Measurements from ENCODE around the gene SEPHS2.
"Not testable (repeated sequence)": the region's sequence is repeated elsewhere in the genome, so short reads cannot be mapped to it uniquely, and the experiment has no call there.

The SEPHS2 gene

DNA sequence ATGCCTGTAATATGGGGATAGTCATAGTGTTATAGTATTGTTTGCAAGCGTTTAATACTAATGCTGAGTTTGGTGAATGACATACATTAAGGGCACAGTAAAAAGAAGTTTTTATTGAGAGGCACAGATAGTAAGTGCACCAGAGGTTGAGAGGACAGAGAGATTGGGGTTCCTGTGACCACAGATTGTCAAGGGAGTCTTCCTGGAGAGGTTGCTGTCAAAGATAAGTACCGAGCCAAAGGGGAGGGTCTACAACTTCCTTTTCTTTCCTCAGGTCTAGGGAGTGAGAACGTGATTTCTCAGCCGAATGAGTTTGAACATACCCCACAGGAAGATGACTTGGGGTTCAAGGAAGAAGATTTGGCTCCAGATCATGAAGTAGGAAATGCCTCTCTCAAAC lies 48.6 kb downstream of the SEPHS2 start:
- DNase-seq: no peak

GRCh38 chr16:30396627-30397026 lies 49.0 kb downstream of the SEPHS2 start:
- not testable (repeated sequence) for DNase-seq

DNA sequence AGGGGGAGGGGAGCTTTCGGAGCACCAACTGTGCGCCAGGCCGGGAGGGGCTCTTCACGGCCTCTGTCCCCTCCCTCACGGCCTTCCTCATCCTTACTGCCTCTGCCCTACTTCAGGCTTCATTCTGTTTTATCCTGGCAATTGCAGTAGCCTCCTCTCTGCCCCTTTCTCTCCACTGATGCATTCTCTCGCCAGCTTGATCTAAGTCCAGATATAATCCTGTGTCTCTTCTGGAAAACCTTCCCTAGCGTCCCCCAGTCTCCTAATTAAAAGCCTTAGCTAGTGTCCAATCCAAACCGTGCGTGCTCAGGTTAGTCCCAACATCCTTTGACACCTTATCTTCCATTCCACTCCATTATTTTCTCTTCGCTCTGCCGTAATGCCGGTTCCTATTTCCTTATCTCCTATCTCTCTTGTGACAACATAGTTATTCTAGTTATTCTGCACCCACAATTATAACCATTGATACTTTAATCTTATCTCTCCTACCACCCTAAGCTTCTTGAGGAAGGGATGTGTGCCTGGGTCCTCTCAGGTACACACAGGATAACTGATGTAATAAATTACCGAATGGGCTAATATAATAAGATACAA lies 49.6 kb downstream of the SEPHS2 start:
- DNase-seq: no peak

- peak; percentile 54 for DNase-seq
Observed at GRCh38 chr16:30395155-30395991, 50.3 kb downstream of the SEPHS2 start, which contains the start of gene ZNF48. Gene ZNF48, plus strand, starts transcription at chr16:30395420. Its CDS starts 375 bp downstream, at chr16:30395795.

DNA sequence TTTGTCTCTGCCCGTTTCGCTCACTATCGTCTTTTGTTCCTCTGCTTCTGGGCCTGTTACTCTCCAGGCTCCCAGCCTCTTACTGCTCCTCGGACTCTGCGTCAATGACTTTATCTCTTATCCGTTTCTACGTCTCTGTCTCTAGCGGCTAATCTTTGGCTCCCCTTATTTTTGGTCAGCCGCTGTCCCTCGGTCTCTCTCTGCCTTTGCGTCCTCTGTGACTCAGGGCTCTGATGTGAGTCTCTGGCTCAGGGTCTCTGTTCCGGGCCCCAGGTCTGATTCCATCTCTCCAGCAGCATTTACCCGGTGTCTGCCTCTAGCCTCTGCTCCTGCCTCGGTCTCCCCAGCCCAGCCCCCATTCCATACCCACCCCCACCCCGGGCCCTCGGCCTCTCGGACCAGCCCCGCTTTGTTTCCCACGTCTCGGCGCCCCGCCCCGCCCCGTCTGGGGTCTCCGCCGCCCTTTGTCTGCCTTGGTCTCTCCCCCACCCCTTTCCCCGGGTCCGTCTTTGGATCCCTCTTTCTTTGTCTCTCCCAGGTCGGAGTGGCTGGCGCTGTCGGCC lies 51.0 kb downstream of the SEPHS2 start:
- DNase-seq: no peak

Measured in NK-92 treated with Interleukin-12 subunit alpha and Interleukin-12 subunit beta, amount 100 ng/mL, for 24 hours (cell line).